Measurements from ENCODE around the gene VASH1.
A peak's percentile ranks its signal among the peaks of the same experiment; 100 is the strongest.

The VASH1 gene

GRCh38 chr14:76763096-76764041, 2.1 kb downstream of the VASH1 start:
- no peak for TF ChIP-seq CTCF (conservative IDR thresholded peaks at IDR 0.05; ENCODE audit: control insufficient read depth, insufficient read depth, low read depth, low read length)
- H3K4me3 ChIP-seq (ENCODE audit: control insufficient read depth, low read depth, low read length) = no peak overlapping the region
- peak; percentile 53 for DNase-seq (ENCODE audit: low read depth)

GRCh38 chr14:76765461-76765931, 4.2 kb downstream of the VASH1 start:
- DNase-seq (ENCODE audit: low read depth) = no peak
- no peak overlapping the region for H3K4me3 ChIP-seq (ENCODE audit: control insufficient read depth, low read depth, low read length)

GRCh38 chr14:76767681-76768656, 6.7 kb downstream of the VASH1 start:
- no peak overlapping the region for H3K4me3 ChIP-seq (ENCODE audit: control insufficient read depth, low read depth, low read length)
- no peak for TF ChIP-seq CTCF (conservative IDR thresholded peaks at IDR 0.05; ENCODE audit: control insufficient read depth, insufficient read depth, low read depth, low read length)
- DNase-seq (ENCODE audit: low read depth) = no peak

More at GRCh38 chr14:76765461-76765931, 4.2 kb downstream of the VASH1 start:
- no peak for TF ChIP-seq CTCF (conservative IDR thresholded peaks at IDR 0.05; ENCODE audit: control insufficient read depth, insufficient read depth, low read depth, low read length)

GRCh38 chr14:76768671-76769500, 7.6 kb downstream of the VASH1 start:
- DNase-seq (ENCODE audit: low read depth) = no peak
- no peak overlapping the region for H3K4me3 ChIP-seq (ENCODE audit: control insufficient read depth, low read depth, low read length)
- TF ChIP-seq CTCF (conservative IDR thresholded peaks at IDR 0.05; ENCODE audit: control insufficient read depth, insufficient read depth, low read depth, low read length) = no peak

GRCh38 chr14:76769636-76770292, 8.5 kb downstream of the VASH1 start:
- DNase-seq (ENCODE audit: low read depth) = no peak
- H3K4me3 ChIP-seq (ENCODE audit: control insufficient read depth, low read depth, low read length) = no peak overlapping the region
- TF ChIP-seq CTCF (conservative IDR thresholded peaks at IDR 0.05; ENCODE audit: control insufficient read depth, insufficient read depth, low read depth, low read length) = no peak

Data from fibroblast of mammary gland (primary cell).